Fibroblast of pulmonary artery (primary cell): ENCODE data around the gene CEP57L1.

ENCODE experiments used
- DNase-seq: peaks from one replicate; pipeline ENCODE4 v3.0.0-alpha.2; 2010; ENCODE audit warnings: low read depth
- H3K4me3 ChIP-seq: replicated peaks from 2 replicates; pipeline ENCODE4 v1.5.1; 2011; ENCODE audit warnings: low read depth, mild to moderate bottlenecking, control low read depth, low read length, moderate library complexity
- TF ChIP-seq, protein P1 (sequence below): IDR thresholded peaks from 2 replicates; pipeline ENCODE4 v1.5.1; 2011; ENCODE audit warnings: mild to moderate bottlenecking, control low read depth, low read length, inconsistent platforms; ENCODE audit errors: missing control alignments

The CEP57L1 gene

DNA sequence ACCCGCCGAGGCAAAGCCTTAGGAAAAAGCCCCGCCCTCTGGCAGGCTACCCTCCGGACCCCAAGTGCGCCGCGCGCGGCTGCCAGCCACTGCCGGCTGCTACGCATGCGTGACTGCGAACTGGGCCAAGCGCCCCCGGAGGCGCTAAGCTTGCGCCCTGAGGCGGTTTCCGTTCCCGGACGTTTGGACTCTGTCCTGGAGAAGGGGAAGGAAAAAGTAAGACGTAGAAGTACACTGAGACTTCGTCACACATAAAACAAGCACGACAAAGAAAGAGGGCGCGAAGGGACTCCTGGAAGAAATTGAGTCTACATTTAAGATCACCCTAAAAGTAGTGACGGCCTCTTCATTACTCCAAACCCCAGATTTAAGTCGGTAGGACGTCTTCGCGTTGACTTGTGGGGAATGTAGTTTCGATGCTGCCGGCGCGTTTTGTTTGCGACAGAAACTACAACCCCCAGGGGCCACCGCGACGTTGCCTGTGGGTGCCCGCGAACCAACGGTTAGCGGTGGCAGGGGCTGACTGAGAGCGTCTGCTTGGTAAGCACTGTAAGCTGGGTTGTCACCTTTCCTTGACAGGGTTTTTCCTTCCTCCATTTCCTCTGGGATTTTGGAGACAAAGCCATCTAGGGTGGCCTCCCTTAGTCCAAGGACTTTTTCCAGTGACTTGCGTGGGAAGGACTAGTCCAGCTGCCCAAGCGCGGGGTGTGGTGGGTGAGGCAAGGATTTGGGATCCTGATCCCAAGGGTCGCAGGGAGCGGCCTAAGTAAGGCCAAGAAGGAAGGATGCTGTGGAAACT is at the start of gene CEP57L1:
TSS of gene CEP57L1 (plus strand) at position 472 of the 799 bp plus-strand sequence. CDS start 49,715 bp downstream, outside the sequence.
- peak; percentile 98 for DNase-seq
- H3K4me3 ChIP-seq: peak within 1 kb of the TSS; percentile 71
- TF ChIP-seq, protein P1, sequence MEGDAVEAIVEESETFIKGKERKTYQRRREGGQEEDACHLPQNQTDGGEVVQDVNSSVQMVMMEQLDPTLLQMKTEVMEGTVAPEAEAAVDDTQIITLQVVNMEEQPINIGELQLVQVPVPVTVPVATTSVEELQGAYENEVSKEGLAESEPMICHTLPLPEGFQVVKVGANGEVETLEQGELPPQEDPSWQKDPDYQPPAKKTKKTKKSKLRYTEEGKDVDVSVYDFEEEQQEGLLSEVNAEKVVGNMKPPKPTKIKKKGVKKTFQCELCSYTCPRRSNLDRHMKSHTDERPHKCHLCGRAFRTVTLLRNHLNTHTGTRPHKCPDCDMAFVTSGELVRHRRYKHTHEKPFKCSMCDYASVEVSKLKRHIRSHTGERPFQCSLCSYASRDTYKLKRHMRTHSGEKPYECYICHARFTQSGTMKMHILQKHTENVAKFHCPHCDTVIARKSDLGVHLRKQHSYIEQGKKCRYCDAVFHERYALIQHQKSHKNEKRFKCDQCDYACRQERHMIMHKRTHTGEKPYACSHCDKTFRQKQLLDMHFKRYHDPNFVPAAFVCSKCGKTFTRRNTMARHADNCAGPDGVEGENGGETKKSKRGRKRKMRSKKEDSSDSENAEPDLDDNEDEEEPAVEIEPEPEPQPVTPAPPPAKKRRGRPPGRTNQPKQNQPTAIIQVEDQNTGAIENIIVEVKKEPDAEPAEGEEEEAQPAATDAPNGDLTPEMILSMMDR: peak; percentile 9

DNA sequence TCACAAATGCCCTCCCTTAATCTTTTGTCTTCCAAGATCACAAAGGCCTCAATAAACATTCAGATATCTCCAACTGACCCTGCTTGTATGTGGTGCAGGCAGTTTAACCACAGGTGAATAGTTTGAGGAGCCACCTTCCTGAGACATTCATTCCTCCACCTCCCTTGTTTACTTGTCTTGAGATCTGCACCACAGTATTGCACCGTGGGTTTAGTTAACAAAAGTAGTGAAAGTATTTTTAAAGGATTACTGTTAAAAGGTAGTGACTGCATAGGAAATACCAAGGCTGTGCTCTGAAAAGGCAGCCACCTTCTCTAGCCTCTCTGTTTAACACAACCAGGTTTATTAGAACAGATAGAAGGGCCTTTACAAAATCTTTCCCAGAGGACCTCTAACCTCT is 47.1 kb upstream of the CEP57L1 start:
- DNase-seq: no peak
- TF ChIP-seq, protein P1: no peak
- no peak overlapping the region for H3K4me3 ChIP-seq

GRCh38 chr6:109048670-109049415 is 46.5 kb upstream of the CEP57L1 start:
- TF ChIP-seq, protein P1: no peak

GRCh38 chr6:109050012-109050411 is 45.3 kb upstream of the CEP57L1 start:
- TF ChIP-seq, protein P1: no peak
- DNase-seq: no peak
- H3K4me3 ChIP-seq: no peak overlapping the region

More at GRCh38 chr6:109048670-109049415, 46.5 kb upstream of the CEP57L1 start:
- DNase-seq: no peak
- no peak overlapping the region for H3K4me3 ChIP-seq

GRCh38 chr6:109050447-109051102 is 44.7 kb upstream of the CEP57L1 start:
- TF ChIP-seq, protein P1: no peak
- DNase-seq: no peak

GRCh38 chr6:109051301-109052017 is 43.8 kb upstream of the CEP57L1 start:
- TF ChIP-seq, protein P1: no peak
- no peak overlapping the region for H3K4me3 ChIP-seq

More at GRCh38 chr6:109050447-109051102, 44.7 kb upstream of the CEP57L1 start:
- no peak overlapping the region for H3K4me3 ChIP-seq

More at GRCh38 chr6:109051301-109052017, 43.8 kb upstream of the CEP57L1 start:
- no peak for DNase-seq
